GM12878 (cell line): Measurements from ENCODE around the gene FOXP1. TPM values are rescaled to one million over a fixed set of nuclear protein-coding genes. Genes with fewer than 3 reads are reported as not detected.

Source experiments
- ATAC-seq: fragments of 200-7000 bp; cut with Tn5 transposase; 3 replicates; pipeline ENCODE4 v1.9.1; 2020; ENCODE audit warnings: mild to moderate bottlenecking, moderate library complexity
- BruUV-seq: library from RNA; stranded (reverse); fragments of 400-500 nt; replicated peaks from 2 replicates; lab custom pipeline; 2021; lab: Mats Ljungman, UMichigan
- CTCF ChIA-PET: fragments of 300-600 bp; sonication (Branson Sonifier 250); formaldehyde crosslinking; extraction: SDS; loops from one replicate; lab custom pipeline; 2021; ENCODE audit warnings: inconsistent platforms; lab: Yijun Ruan, JAX
- POLR2A ChIA-PET: fragments of 350-600 bp; formaldehyde crosslinking; extraction: SDS; loops from one replicate; lab custom pipeline; 2021; ENCODE audit warnings: inconsistent platforms; lab: Charles Lee
- RAD21 ChIA-PET: fragments of 300-600 bp; sonication (Branson Sonifier 250); formaldehyde crosslinking; loops from one replicate; lab custom pipeline; 2023; ENCODE audit warnings: antibody characterized with exemption; ENCODE audit not compliant: unreplicated experiment; lab: Charles Lee
- SMC1A ChIA-PET: fragments of 300-600 bp; sonication (Branson Sonifier 250); formaldehyde crosslinking; loops from one replicate; lab custom pipeline; 2023; ENCODE audit not compliant: unreplicated experiment, uncharacterized antibody; lab: Charles Lee
- DNase-seq: peaks from one replicate; pipeline ENCODE4 v3.0.0-alpha.2; 2011; ENCODE audit warnings: low read depth, low spot score
- FAIRE-seq: peaks from 3 replicates; lab custom pipeline; 2011; peaks lifted over from hg19 to GRCh38; lab: Jason Lieb, UNC
- H2AFZ ChIP-seq: 2 replicates; pipeline ENCODE4 v1.6.0; 2011; ENCODE audit warnings: low read depth, low read length, control low read depth; ENCODE audit not compliant: control insufficient read depth
- H3K27ac ChIP-seq: 2 replicates; pipeline ENCODE4 v1.5.1; 2011; ENCODE audit warnings: control low read depth; ENCODE audit not compliant: control insufficient read depth, insufficient read depth
- H3K27me3 ChIP-seq, 2 experiments: replicated peaks in 1 of 2; 2 replicates each; pipeline versions ENCODE4 v1.6.0 to v1.6.1; 2011; ENCODE audit warnings: low read length in 1 of 2; ENCODE audit not compliant: control insufficient read depth in 2 of 2, insufficient read depth in 2 of 2
- H3K36me3 ChIP-seq, 2 experiments: 2 replicates each; pipeline ENCODE4 v1.5.1; 2011; ENCODE audit warnings: low read length in 1 of 2; ENCODE audit not compliant: control insufficient read depth in 2 of 2, insufficient read depth in 2 of 2
- H3K4me1 ChIP-seq: 2 replicates; pipeline ENCODE4 v1.6.1; 2011; ENCODE audit warnings: mild to moderate bottlenecking, low read length, moderate library complexity, mixed read lengths; ENCODE audit not compliant: control insufficient read depth, insufficient read depth
- H3K4me2 ChIP-seq: 2 replicates; pipeline ENCODE4 v1.6.0; 2011; ENCODE audit warnings: control low read depth; ENCODE audit not compliant: control insufficient read depth, insufficient read depth
- H3K4me3 ChIP-seq: fragments of 200-600 bp; sonication (generic); 2 replicates; pipeline ENCODE4 v1.5.1; 2016
- H3K79me2 ChIP-seq: 2 replicates; pipeline ENCODE4 v1.6.0; 2011; ENCODE audit warnings: low read length; ENCODE audit not compliant: control insufficient read depth, insufficient read depth
- H3K9ac ChIP-seq: 2 replicates; pipeline ENCODE4 v1.8.0; 2011; ENCODE audit warnings: low read length, control low read depth, mixed read lengths; ENCODE audit not compliant: control insufficient read depth, insufficient read depth
- H3K9me3 ChIP-seq: replicated peaks from 3 replicates; pipeline ENCODE4 v1.5.1; 2011; ENCODE audit warnings: mild to moderate bottlenecking, low read length; ENCODE audit not compliant: control insufficient read depth, insufficient read depth
- H4K20me1 ChIP-seq: 2 replicates; pipeline ENCODE4 v1.6.0; 2011; ENCODE audit not compliant: control insufficient read depth, insufficient read depth
- CHD1 ChIP-seq: IDR thresholded peaks from 2 replicates; pipeline ENCODE4 v1.6.1; 2012; ENCODE audit warnings: low read depth, low read length, improper control_type of control experiment
- E2F8 ChIP-seq: fragments of 450-650 bp; IDR thresholded peaks from 2 replicates; pipeline ENCODE4 v1.6.1; 2018; ENCODE audit warnings: mild to moderate bottlenecking, low read depth, moderate library complexity; ENCODE audit not compliant: partially characterized antibody
- IRF4 ChIP-seq: IDR thresholded peaks from 2 replicates; pipeline ENCODE4 v1.6.1; 2011; ENCODE audit warnings: low read depth, low read length
- SP1 ChIP-seq: IDR thresholded peaks from one replicate; pipeline ENCODE4 v1.6.1; 2011; ENCODE audit warnings: low read depth, low read length
- SREBF2 ChIP-seq: IDR thresholded peaks from 2 replicates; pipeline ENCODE4 v1.6.1; 2012; ENCODE audit warnings: mild to moderate bottlenecking, low read length
- SUPT20H ChIP-seq: IDR thresholded peaks from 2 replicates; pipeline ENCODE4 v1.6.1; 2011; ENCODE audit warnings: low read depth, mild to moderate bottlenecking, low read length, moderate library complexity, borderline replicate concordance; ENCODE audit not compliant: control insufficient read depth
- WGBS: methylation state at CpG from one replicate; pipeline ENCODE4 v1.1.6; 2016; ENCODE audit warnings: low lambda C conversion rate; ENCODE audit not compliant: insufficient replicate concordance, insufficient coverage; ENCODE audit errors: missing lambda C conversion rate; 5-methylcytosine and 5-hydroxymethylcytosine counted together
- in situ Hi-C: fragments of 300-500 bp; cut with MboI; formaldehyde crosslinking; loops from 9 replicates; pipeline ENCODE4 v1.14.3; 2018; ENCODE audit warnings: mixed read lengths
- intact Hi-C: fragments of 100-400 bp; cut with micrococcal nuclease; formaldehyde crosslinking; loops from one replicate; pipeline ENCODE4 v1.14.2; 2022; ENCODE audit not compliant: unreplicated experiment
- polyA plus RNA-seq, 11 experiments: library from polyadenylated mRNA; depleted of rRNA in 4 of 11; unstranded in 6 of 11; stranded (reverse) in 5 of 11; fragments of >200 nt; fragmentation: Nextera tagmentation in 4 of 11; fragmentation: Illumina TruSeq in 1 of 11; extraction: Ambion mirVana in 4 of 11; extraction: Trizol in 1 of 11; gene quantifications; 1 replicate in 1 of 11; 2 replicates in 10 of 11; pipeline versions ENCODE4 v1.2.1 to v1.2.3, GENCODE V29; 2011 to 2016; ENCODE audit warnings: inconsistent platforms in 2 of 11, missing spikeins in 2 of 11, low read depth in 1 of 11
- total RNA-seq, 4 experiments: library from RNA; depleted of rRNA in 3 of 4; stranded (reverse); fragments of >200 nt in 3 of 4; fragmentation: Illumina TruSeq in 1 of 4; extraction: Trizol in 1 of 4; gene quantifications; 2 replicates each; pipeline versions ENCODE4 v1.2.1 to v1.2.3, GENCODE V29; 2013 to 2021
- TF ChIP-seq, protein P1 (sequence below): fragments of 450-650 bp; IDR thresholded peaks from 2 replicates; pipeline ENCODE4 v1.6.1; 2018; ENCODE audit warnings: borderline replicate concordance, mild to moderate bottlenecking; ENCODE audit not compliant: partially characterized antibody

Gene FOXP1
- total and polyA plus RNA-seq, 10 of the 15 experiments (the other 5 are each of a cell fraction or from before 2014, with no cell fraction given) = 0.05 to 1.6 (median 0.20) TPM; not detected in 1

GRCh38 chr3:71554649-71555048, 28.9 kb downstream of the FOXP1 start:
- Histone ChIP-seq H3K9me3 (no peaks in the 10 kb centered on the region), H3K4me3 (no peak overlapping the region), H3K4me2 (no peak overlapping the region), H3K79me2 (no peaks in the 10 kb centered on the region), H3K27me3 (peaks cover 0 to 2% of the 10 kb centered on the region in 2 experiments; a peak in 2 of 4 replicates), H3K4me1 (no peaks in the 10 kb centered on the region), H3K27ac (no peak overlapping the region), H4K20me1 (no peaks in the 10 kb centered on the region), H2AFZ (no peak overlapping the region), H3K9ac (no peak overlapping the region), H3K36me3 (no peaks in the 10 kb centered on the region; a peak in 1 of 4 replicates)
- ATAC-seq = no peak
- RAD21 ChIA-PET = interaction anchor here (1.0 kb wide), 1 partner anchor 58 kb away, joined by 3 read pairs; no protein-coding TSS in a partner anchor
- intact Hi-C loops = no loop called here
- POLR2A ChIA-PET = no interaction called here
- TF ChIP-seq SP1 (no peak), SUPT20H (no peak)
- TF ChIP-seq, protein P1, sequence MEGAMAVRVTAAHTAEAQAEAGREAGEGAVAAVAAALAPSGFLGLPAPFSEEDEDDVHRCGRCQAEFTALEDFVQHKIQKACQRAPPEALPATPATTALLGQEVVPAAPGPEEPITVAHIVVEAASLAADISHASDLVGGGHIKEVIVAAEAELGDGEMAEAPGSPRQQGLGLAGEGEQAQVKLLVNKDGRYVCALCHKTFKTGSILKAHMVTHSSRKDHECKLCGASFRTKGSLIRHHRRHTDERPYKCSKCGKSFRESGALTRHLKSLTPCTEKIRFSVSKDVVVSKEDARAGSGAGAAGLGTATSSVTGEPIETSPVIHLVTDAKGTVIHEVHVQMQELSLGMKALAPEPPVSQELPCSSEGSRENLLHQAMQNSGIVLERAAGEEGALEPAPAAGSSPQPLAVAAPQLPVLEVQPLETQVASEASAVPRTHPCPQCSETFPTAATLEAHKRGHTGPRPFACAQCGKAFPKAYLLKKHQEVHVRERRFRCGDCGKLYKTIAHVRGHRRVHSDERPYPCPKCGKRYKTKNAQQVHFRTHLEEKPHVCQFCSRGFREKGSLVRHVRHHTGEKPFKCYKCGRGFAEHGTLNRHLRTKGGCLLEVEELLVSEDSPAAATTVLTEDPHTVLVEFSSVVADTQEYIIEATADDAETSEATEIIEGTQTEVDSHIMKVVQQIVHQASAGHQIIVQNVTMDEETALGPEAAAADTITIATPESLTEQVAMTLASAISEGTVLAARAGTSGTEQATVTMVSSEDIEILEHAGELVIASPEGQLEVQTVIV = no peak
- DNase-seq = no peak
- 0% methylated on average over 1 of the region's 1 CpG for WGBS
- SMC1A ChIA-PET = interaction anchor here (1.1 kb wide), 1 partner anchor 30 kb away, joined by 3 read pairs; no protein-coding TSS in a partner anchor
- CTCF ChIA-PET = no interaction called here
- no peak for FAIRE-seq
- in situ Hi-C loops = no loop called here
- BruUV-seq = no TSS peak

DNA sequence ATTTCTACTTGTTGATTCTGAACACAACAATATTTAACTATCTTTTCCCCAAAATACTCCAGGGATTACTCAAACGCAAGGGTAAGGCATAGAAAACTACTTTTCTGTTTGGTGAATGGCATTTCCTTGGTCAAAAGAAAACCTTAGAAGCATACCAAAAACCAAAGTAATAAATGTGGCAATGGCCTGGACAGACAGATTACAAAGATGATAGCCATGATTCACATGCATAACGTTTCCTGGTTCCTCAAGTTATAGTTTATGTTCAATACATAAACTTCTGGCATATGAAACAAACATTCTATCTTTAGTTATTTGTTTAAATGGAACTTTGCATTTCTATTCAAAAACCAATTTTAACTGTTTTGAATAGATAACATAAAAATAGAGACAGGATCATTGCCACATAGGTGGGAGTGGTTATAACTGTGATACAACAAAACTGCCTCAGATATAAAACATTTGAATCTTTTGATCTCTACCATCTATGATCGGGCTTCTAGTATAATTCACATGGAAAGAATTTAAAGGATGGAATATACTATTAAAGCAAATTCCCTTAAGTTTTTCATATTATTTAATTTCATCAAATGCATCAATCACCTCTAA, 32.1 kb downstream of the FOXP1 start:
- no peaks in the 10 kb centered on the region for H3K9me3 ChIP-seq
- no peak overlapping the region for H2AFZ ChIP-seq
- intact Hi-C loops = no loop called here
- H3K36me3 ChIP-seq = no peaks in the 10 kb centered on the region; a peak in 1 of 4 replicates
- RAD21 ChIA-PET = no interaction called here
- CTCF ChIA-PET = no interaction called here
- TF ChIP-seq E2F8 = no peak
- TF ChIP-seq CHD1 = no peak
- no peak for TF ChIP-seq IRF4
- TF ChIP-seq SREBF2 = no peak
- no peaks in the 10 kb centered on the region for H3K4me1 ChIP-seq
- ATAC-seq (no peak), DNase-seq (no peak), FAIRE-seq (no peak)
- WGBS = 35% methylated on average over 3 of the region's 3 CpGs
- H3K4me3 ChIP-seq = no peak overlapping the region
- SMC1A ChIA-PET = no interaction called here
- in situ Hi-C loops = no loop called here
- BruUV-seq = no TSS peak
- H3K27me3 ChIP-seq = no peaks in the 10 kb centered on the region
- no peak overlapping the region for H3K9ac ChIP-seq
- no peak overlapping the region for H3K27ac ChIP-seq
- H3K4me2 ChIP-seq = no peak overlapping the region
- POLR2A ChIA-PET = no interaction called here
- no peaks in the 10 kb centered on the region for H3K79me2 ChIP-seq
- H4K20me1 ChIP-seq = no peaks in the 10 kb centered on the region
